Adrenal gland (tissue), 12 donors: ENCODE measurements around the gene ZBTB42. TPM values are rescaled to one million over a fixed set of nuclear protein-coding genes. Genes with fewer than 3 reads are reported as not detected.

Experiments used
- DNase-seq, 7 donors: peaks; one replicate each; pipeline ENCODE4 v3.0.0-alpha.2; 2019 to 2020
- H3K27ac ChIP-seq, 5 donors: fragments of 200-600 bp; sonication (generic) in 4 of 5; 1 replicate in 3 of 5; 2 replicates in 2 of 5; pipeline versions ENCODE4 v1.5.1 to v1.8.0; 2016 to 2020; ENCODE audit warnings: mild to moderate bottlenecking in 1 of 5
- H3K27me3 ChIP-seq: fragments of 200-600 bp; 2 replicates; pipeline ENCODE4 v1.8.0; 2021
- H3K36me3 ChIP-seq, 2 donors: fragments of 200-600 bp; replicated peaks in 1 of 2; 1 replicate in 1 of 2; 2 replicates in 1 of 2; pipeline versions ENCODE4 v1.5.1 to v1.8.0; 2018 to 2022
- H3K4me1 ChIP-seq, 2 donors: fragments of 200-600 bp; replicated peaks in 1 of 2; 1 replicate in 1 of 2; 2 replicates in 1 of 2; pipeline versions ENCODE4 v1.5.1 to v1.8.0; 2018 to 2021
- H3K4me3 ChIP-seq, 4 donors: fragments of 200-600 bp; sonication (generic) in 3 of 4; one replicate each; pipeline ENCODE4 v1.5.1; 2016 to 2018
- H3K9me3 ChIP-seq, 3 donors: fragments of 200-600 bp; sonication (generic) in 1 of 3; replicated peaks in 1 of 3; 1 replicate in 2 of 3; 2 replicates in 1 of 3; pipeline versions ENCODE4 v1.5.1 to v1.8.0; 2016 to 2021
- POLR2A ChIP-seq, 2 donors: fragments of 450-650 bp; IDR thresholded peaks; one replicate each; pipeline ENCODE4 v1.6.1; 2017; ENCODE audit warnings: antibody characterized with exemption in 2 of 2, mild to moderate bottlenecking in 2 of 2, moderate library complexity in 1 of 2
- WGBS, 4 donors: extraction: QIAGEN DNeasy Blood & Tissue Kit in 2 of 4; methylation state at CpG; one replicate each; pipeline versions ENCODE4 v1.1.5 to v1.1.7; 2013 to 2017; 5-methylcytosine and 5-hydroxymethylcytosine counted together
- intact Hi-C, 2 donors: fragments of 100-400 bp; cut with DNase I; formaldehyde crosslinking; loops; one replicate each; pipeline versions ENCODE4 v1.14.1 to v1.15.0; 2022 to 2023
- polyA plus RNA-seq, 3 donors: library from polyadenylated mRNA; stranded (reverse); fragments of 200-250 nt in 2 of 3; fragments of 350-450 nt in 1 of 3; fragmentation: Illumina TruSeq in 1 of 3; extraction: RNeasy Lipid Tissue Mini Kit (QIAGEN cat#74804) in 1 of 3; gene quantifications; one replicate each; pipeline ENCODE4 v1.2.3, GENCODE V29; 2013 to 2014
- total RNA-seq, 9 donors: library from RNA; depleted of rRNA in 4 of 9; stranded (reverse); fragments of >200 nt in 4 of 9; fragments of 120-200 nt in 1 of 9; fragmentation: NEBNext Ultra II Directional in 1 of 9; extraction: Animal tissue kit (Norgen Biotek cat#: 25700) in 1 of 9; gene quantifications; one replicate each; pipeline versions ENCODE4 v1.1.0 to v1.2.4, GENCODE V29; 2013 to 2023
- TF ChIP-seq, protein P1 (sequence below), 6 experiments: fragments of 450-650 bp in 4 of 6; fragments of 200-600 bp in 2 of 6; sonication (generic) in 1 of 6; IDR thresholded peaks; 1 replicate in 5 of 6; 2 replicates in 1 of 6; pipeline versions ENCODE4 v1.5.1 to v1.8.0; 2016 to 2021; ENCODE audit warnings: antibody characterized with exemption in 6 of 6, mild to moderate bottlenecking in 2 of 6, moderate library complexity in 1 of 6
- donor health status: healthy with polysubstance abuse.
- donor health status: Bipolar disorder and iron deficiency.
- donor health status: DM: yes; HTN: yes; CAD: no.
- donor health status: DM: no; HTN: no; CAD: no.
- donor health status: DM: no; HTN: no; CAD: no.
- donor health status: DM: yes; HTN: yes; CAD: no.

ZBTB42 gene
- total and polyA plus RNA-seq, 12 donors = 0.61 to 13.9 (median 5.4) TPM

GRCh38 chr14:104794631-104794992 is 6.3 kb upstream of the ZBTB42 start:
- no peak for TF ChIP-seq POLR2A (IDR thresholded peaks at IDR 0.05)
- TF ChIP-seq, protein P1, sequence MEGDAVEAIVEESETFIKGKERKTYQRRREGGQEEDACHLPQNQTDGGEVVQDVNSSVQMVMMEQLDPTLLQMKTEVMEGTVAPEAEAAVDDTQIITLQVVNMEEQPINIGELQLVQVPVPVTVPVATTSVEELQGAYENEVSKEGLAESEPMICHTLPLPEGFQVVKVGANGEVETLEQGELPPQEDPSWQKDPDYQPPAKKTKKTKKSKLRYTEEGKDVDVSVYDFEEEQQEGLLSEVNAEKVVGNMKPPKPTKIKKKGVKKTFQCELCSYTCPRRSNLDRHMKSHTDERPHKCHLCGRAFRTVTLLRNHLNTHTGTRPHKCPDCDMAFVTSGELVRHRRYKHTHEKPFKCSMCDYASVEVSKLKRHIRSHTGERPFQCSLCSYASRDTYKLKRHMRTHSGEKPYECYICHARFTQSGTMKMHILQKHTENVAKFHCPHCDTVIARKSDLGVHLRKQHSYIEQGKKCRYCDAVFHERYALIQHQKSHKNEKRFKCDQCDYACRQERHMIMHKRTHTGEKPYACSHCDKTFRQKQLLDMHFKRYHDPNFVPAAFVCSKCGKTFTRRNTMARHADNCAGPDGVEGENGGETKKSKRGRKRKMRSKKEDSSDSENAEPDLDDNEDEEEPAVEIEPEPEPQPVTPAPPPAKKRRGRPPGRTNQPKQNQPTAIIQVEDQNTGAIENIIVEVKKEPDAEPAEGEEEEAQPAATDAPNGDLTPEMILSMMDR (IDR thresholded peaks at IDR 0.05) = no peak
- Histone ChIP-seq H3K9me3 (no peaks in the 10 kb centered on the region), H3K4me1 (peaks cover 44 to 63% of the 10 kb centered on the region in 2 donors), H3K27ac (peak overlapping the region; percentile 11 to 97 (median 71)), H3K27me3 (no peaks in the 10 kb centered on the region), H3K4me3 (peak overlapping the region in 3 of 4 donors; percentile 49 to 96 (median 85)), H3K36me3 (peaks cover 0 to 21% of the 10 kb centered on the region in 2 donors)
- intact Hi-C loops = no loop called here
- 0 to 4% (median 1%) methylated on average over 9 to 16 of the region's 16 CpGs for WGBS, 4 donors
- peak in 2 of 7 donors; percentile 56 to 64 for DNase-seq

DNA sequence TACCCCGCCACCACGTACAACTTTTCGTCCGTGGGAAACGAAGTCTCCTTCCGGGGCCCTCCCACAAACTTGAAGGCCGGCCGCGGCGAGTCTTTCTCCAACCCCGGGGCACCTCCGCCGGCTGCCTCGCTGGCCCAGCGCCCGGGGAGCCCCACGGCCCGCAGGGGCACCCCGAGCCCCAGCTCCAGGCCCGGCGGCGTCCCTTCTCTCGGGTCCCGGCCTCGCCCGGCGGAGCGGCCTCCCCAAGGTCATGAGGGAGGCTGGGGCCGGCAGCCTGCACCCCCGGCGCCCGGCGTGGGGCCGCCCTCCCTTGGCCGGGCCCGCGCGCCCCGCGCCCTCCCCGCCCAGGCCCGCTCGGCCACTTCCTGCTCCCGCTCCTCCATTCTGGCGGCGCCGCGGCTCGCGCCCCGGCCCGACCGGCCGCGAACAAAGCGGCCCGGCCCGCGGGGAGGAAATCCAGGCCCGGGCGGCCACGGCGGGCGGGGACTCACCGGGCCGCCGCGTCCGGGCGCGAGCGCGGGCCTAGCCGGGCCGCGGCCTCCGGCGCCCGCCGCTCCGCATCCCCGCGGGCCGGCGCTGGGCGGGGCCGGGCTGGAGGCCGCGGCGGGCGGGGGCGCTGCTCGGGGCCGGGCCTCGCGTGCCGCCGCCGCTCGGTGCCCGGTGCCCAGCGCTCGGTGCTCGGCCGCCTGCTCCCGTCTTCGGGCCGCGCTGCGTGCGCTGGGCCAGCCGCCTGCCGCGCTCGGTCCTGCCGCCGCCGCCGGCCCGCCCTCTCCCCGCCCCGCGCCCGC is 5.7 kb upstream of the ZBTB42 start, which contains the start of gene AKT1:
Gene AKT1 (minus strand): TSS at position 756 of the 788 bp plus-strand sequence. CDS start 3,105 bp downstream, outside the sequence.
- H3K9me3 ChIP-seq = no peaks in the 10 kb centered on the region
- peak within 1 kb of the TSS; percentile 11 to 97 (median 71) for H3K27ac ChIP-seq
- no peaks in the 10 kb centered on the region for H3K27me3 ChIP-seq
- DNase-seq = peak in 1 of 7 donors; percentile 39
- TF ChIP-seq, protein P1 (IDR thresholded peaks at IDR 0.05) = no peak
- TF ChIP-seq POLR2A (IDR thresholded peaks at IDR 0.05) = no peak
- intact Hi-C loops = no loop called here
- H3K4me1 ChIP-seq = peaks cover 43 to 62% of the 10 kb centered on the region in 2 donors
- 0 to 4% (median 1%) methylated on average over 2 to 116 of the region's 124 CpGs for WGBS, 4 donors
- H3K36me3 ChIP-seq = peaks cover 0 to 17% of the 10 kb centered on the region in 2 donors
- H3K4me3 ChIP-seq = peak within 1 kb of the TSS in 3 of 4 donors; percentile 49 to 96 (median 85)

- peak overlapping the region in 1 of 4 donors; percentile 49 for H3K4me3 ChIP-seq
- peak; percentile 54 to 64 for TF ChIP-seq POLR2A (IDR thresholded peaks at IDR 0.05)
- TF ChIP-seq, protein P1 (IDR thresholded peaks at IDR 0.05) = no peak
- H3K36me3 ChIP-seq = peaks cover 0 to 9% of the 10 kb centered on the region in 2 donors
- peak overlapping the region in 4 of 5 donors; percentile 52 to 97 (median 68) for H3K27ac ChIP-seq
- H3K9me3 ChIP-seq = no peaks in the 10 kb centered on the region
- WGBS, 4 donors = 10 to 28% (median 19%) methylated on average over 5 to 55 of the region's 55 CpGs
- intact Hi-C loops = no loop called here
- DNase-seq = peak in 3 of 7 donors; percentile 58 to 72 (median 62)
- H3K4me1 ChIP-seq = peaks cover 41 to 55% of the 10 kb centered on the region in 2 donors
- no peaks in the 10 kb centered on the region for H3K27me3 ChIP-seq
Measured at GRCh38 chr14:104795781-104796686, 4.9 kb upstream of the ZBTB42 start.

DNA sequence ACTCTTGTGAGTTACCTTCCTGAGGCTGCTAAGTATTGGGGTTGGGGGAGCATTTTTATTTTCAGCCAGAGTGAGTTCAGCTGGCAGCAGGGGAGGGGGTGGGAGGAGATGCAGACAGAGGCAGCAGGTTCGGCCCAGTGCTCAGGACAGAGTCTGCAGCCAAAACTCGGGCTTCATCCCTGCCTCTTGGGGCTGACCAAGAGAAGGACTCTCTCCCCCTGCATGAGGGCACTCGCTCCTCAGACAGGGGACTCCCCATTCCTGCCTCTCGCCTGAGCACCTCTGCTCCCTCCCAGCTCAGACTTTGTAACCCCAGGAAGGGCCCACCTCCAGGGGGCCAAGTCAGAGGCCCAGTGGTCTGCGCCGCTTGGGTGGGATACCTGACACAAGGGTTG is 4.2 kb upstream of the ZBTB42 start:
- peaks cover 44 to 56% of the 10 kb centered on the region in 2 donors for H3K4me1 ChIP-seq

More for the DNA sequence above, 4.2 kb upstream of the ZBTB42 start:
- H3K9me3 ChIP-seq = no peaks in the 10 kb centered on the region
- no peak for DNase-seq
- no peak overlapping the region for H3K4me3 ChIP-seq
- H3K27ac ChIP-seq = peak overlapping the region in 2 of 5 donors; percentile 80 to 97
- TF ChIP-seq, protein P1 (IDR thresholded peaks at IDR 0.05) = no peak
- TF ChIP-seq POLR2A (IDR thresholded peaks at IDR 0.05) = no peak
- intact Hi-C loops = no loop called here
- no peaks in the 10 kb centered on the region for H3K27me3 ChIP-seq
- WGBS, 4 donors = 83 to 92% (median 89%) methylated on average over 3 to 6 of the region's 6 CpGs
- peaks cover 0 to 4% of the 10 kb centered on the region in 2 donors for H3K36me3 ChIP-seq
